ENCODE measurements around the gene DRG1. TPM values are rescaled to one million over a fixed set of nuclear protein-coding genes. Genes with fewer than 3 reads are reported as not detected.
"Not testable (repeated sequence)": the region's sequence is repeated elsewhere in the genome, so short reads cannot be mapped to it uniquely, and the experiment has no call there.

The DRG1 gene, protein sequence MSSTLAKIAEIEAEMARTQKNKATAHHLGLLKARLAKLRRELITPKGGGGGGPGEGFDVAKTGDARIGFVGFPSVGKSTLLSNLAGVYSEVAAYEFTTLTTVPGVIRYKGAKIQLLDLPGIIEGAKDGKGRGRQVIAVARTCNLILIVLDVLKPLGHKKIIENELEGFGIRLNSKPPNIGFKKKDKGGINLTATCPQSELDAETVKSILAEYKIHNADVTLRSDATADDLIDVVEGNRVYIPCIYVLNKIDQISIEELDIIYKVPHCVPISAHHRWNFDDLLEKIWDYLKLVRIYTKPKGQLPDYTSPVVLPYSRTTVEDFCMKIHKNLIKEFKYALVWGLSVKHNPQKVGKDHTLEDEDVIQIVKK
- total RNA-seq, result 83.0 and 88.7 TPM in 2 replicates

DNA sequence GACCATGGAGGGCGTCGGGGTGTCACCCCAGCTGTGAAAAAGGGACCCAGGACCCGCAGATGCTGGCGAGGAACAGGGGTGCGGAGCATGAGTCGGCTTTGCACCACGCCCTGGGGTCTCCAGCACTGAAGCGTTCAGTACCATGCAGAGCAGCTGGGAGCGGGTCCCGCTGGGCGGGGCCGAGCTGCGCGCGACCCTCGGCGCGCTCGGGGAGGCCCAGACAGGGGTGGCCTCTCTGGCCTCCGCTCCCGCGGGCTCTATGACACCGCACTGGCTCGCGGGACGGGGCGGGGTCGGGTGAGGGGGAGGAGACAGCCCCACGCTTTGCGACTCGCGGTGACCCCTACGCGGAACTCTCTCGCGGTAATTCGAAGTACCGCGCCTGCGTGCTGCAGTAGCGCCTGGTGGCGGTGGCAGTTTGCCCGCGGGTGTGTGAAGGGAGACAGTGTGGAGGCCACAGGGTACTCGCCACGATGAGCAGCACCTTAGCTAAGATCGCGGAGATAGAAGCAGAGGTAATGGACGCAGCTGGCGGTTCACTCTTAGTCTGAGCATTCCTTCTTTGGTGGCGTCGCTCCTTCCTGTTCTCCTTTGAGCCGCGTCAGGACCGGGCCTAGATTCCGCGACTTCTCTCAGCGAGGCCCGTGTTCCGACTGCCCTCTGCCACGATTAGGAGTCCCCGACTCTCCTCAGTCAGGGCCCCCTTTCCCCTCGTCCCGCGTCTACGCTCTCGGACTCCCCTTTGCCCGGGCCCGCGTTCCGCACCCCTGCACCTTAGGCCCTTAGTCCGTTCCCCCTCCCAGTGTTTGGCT, at the start of gene DRG1:
Gene DRG1 (plus strand): TSS at position 394 of the 812 bp plus-strand sequence. CDS start 80 bp downstream, at position 474.
- intact Hi-C loops (cut with micrococcal nuclease), result loop anchor here (1.0 kb wide), 2 partner anchors 53 to 351 kb away; partner anchors contain the start of genes PATZ1 and PRR14L

GRCh38 chr22:31349960-31350359, 49.4 kb upstream of the DRG1 start:
- intact Hi-C loops (cut with micrococcal nuclease), result loop anchor here (10.0 kb wide), 1 partner anchor 265 kb away; the partner anchor contains the start of gene SMTN

GRCh38 chr22:31350410-31350863, 49.0 kb upstream of the DRG1 start:
- intact Hi-C loops (cut with micrococcal nuclease), result no loop called here

GRCh38 chr22:31354515-31354914, 44.9 kb upstream of the DRG1 start:
- intact Hi-C loops (cut with micrococcal nuclease), result no loop called here

DNA sequence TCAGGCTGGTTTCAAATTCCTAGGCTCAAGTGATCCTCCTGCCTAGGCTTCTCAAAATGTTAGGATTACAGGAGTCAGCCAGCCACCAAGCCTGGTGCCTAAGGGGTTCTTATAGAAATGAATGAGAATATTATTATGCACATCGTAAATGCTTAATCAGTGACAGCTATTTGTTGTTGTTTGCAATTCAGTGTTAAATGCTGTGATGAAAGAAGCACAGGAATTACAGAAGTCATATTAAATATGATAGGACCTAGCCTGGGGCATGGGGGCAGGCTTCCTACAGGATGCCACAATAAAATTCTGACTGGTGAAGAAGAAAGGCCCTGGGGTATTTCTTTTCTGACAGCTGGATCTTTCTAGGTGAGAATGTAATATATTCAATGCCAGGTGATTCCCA, 39.4 kb upstream of the DRG1 start:
- intact Hi-C loops (cut with micrococcal nuclease), result no loop called here

- intact Hi-C loops (cut with micrococcal nuclease), result no loop called here
Observed at GRCh38 chr22:31361743-31362142, 37.7 kb upstream of the DRG1 start.

- intact Hi-C loops (cut with micrococcal nuclease), result no loop called here
Observed at GRCh38 chr22:31363885-31364465, 35.4 kb upstream of the DRG1 start.

- intact Hi-C loops (cut with micrococcal nuclease), result no loop called here
Observed at GRCh38 chr22:31367426-31367825, 32.0 kb upstream of the DRG1 start.

DNA sequence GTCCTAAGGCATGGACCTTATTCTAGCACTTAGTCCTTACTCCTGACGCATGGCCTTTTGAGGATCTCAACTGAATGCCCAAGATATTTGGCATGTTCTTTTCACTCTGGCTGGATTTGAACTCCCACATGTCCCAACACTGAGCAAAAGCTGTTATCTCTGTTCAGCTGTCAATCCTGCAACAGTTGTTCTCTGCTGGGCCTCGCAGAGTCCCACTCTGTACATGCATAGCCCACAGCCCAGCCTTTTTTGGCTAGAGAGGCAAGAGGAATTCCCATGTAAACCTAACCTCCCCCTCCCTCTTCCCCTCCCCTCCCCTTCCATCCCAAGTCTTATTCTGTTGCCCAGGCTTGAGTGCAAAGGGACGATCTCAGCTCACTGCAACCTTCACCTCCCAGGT, 21.8 kb upstream of the DRG1 start:
- intact Hi-C loops (cut with micrococcal nuclease), result no loop called here

DNA sequence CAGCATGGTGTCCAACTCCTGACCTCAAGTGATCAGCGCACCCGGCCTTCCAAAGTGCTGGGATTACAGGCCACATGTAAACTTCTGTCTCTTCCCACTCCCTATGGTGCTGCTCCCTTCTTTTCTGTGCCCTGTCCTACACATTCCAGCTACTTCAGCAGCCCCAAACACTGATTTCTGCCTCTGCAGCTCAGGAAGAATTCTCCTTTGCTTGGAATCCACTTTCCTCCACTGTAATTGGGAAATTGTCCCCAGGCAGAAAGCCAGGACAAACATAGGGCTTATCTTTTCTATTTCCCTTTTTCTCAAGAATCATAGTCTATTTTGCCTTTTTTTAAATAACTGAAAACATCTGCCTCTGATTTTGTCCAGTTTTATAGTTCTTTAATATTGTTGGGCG, 21.3 kb upstream of the DRG1 start:
- intact Hi-C loops (cut with micrococcal nuclease), result no loop called here

GRCh38 chr22:31378651-31379050, 20.8 kb upstream of the DRG1 start:
- intact Hi-C loops (cut with micrococcal nuclease), result not testable (repeated sequence)

- intact Hi-C loops (cut with micrococcal nuclease), result no loop called here
Observed at GRCh38 chr22:31393893-31394292, 5.5 kb upstream of the DRG1 start.

- intact Hi-C loops (cut with micrococcal nuclease), result no loop called here
Observed at GRCh38 chr22:31394326-31394725, 5.1 kb upstream of the DRG1 start.

DNA sequence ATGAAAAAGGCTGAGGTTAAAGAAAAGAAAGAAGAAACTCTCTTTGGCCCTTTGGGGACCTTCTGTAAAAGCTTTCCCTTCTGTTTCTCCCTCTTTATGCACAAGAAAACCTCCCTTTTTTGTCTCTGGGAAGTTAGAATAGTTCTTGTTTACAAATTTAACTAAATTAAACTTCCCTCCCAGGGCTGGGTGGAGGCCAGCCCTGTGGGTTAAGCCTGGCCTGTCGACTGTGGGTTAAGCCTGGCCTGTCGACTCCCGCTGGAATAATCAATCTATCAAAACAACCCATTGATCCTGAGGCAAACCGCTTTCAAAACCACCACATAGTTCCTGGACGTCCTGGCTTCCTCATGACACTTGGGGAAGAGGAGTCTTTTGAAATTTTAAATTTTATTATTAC, 1.2 kb upstream of the DRG1 start:
- intact Hi-C loops (cut with micrococcal nuclease), result no loop called here

DNA sequence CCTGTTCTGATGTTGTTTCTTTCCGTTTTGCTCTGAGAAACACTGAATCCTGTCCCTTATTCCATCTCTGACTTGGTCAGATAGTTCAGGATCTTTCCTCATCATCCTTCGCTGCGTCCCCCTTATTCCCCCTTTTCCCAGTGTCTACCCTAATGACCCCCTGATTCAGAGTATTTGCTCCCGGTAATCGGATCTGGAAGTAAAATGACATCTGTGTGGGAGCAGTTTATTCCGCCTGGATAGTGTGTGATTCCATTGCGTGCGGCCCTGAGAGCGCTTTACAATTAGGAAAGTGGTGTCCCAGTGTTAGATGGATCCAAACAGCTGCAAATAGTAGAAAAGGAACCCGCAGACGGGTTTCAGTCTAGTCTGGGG, 606 bp downstream of the DRG1 start:
- intact Hi-C loops (cut with micrococcal nuclease), result no loop called here

- intact Hi-C loops (cut with micrococcal nuclease), result not testable (repeated sequence)
Observed at GRCh38 chr22:31402350-31402749, 2.9 kb downstream of the DRG1 start.

GRCh38 chr22:31425331-31426050, 26.1 kb downstream of the DRG1 start:
- intact Hi-C loops (cut with micrococcal nuclease), result no loop called here

GRCh38 chr22:31431950-31432349, 32.5 kb downstream of the DRG1 start:
- intact Hi-C loops (cut with micrococcal nuclease), result no loop called here

DNA sequence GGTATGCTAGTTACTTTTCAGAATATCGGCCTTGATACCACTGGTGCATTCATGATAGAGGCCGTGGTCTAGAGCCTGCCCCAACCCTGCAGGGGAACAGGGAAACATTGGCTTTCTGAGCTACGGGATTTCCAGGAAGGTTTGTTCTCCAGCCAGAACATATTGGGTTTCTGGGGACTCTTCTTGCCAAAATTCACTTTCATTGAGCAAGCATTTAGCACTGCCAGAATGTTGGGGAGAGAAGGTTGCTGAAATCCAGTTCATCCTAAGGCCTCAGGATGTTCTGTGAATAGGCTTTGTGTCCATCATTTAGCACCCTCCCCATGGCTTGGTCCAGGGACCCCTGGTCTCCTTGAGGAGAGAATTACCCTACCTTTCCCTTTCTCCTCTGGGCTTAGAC, 36.7 kb downstream of the DRG1 start:
- intact Hi-C loops (cut with micrococcal nuclease), result no loop called here

- intact Hi-C loops (cut with micrococcal nuclease), result no loop called here
Observed at GRCh38 chr22:31439808-31440207, 40.4 kb downstream of the DRG1 start.

- intact Hi-C loops (cut with micrococcal nuclease), result no loop called here
Observed at GRCh38 chr22:31440681-31441080, 41.3 kb downstream of the DRG1 start.
